Measurements from ENCODE around the gene PDK2.

DNA sequence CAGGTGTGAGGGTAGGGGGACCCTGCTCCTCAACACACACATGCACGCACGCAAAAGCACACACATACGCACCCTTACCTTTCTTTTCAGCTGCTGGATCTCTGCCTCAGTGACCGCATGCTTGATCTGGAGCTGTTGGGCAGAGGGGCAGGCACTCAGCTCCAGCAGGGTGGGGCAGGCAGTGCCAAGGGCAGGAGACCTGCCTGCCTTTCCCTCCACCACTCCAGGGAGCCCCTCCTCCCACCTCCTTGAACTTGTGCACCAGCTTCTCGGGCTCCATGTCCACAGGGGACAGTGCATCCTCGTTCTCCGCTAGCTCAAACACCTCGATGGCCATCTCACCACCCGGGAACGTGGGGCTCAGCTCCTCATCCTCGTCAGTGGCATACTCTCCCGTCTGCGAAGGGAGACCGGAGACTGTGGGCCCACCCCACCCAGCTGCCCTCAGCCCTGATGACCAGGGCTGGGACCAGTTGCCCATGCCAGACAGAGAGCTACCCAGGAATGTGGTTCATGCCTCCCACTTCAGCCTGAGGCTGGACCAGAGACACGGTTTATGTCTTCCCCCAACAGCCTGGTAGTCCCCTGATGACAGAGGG lies 44.1 kb downstream of the PDK2 start:
- TF ChIP-seq EZH2phosphoT487 (IDR thresholded peaks at IDR 0.05; ENCODE audit: insufficient read depth, low read depth), result no peak
- no peak for TF ChIP-seq EZH2 (IDR thresholded peaks at IDR 0.05; ENCODE audit: insufficient read depth, poor library complexity, severe bottlenecking)

All from GM23248 (cell line).